OCI-LY7 (cell line): ENCODE data around the gene FTHL17.

ENCODE experiments used
- EZH2phosphoT487 ChIP-seq: fragments of 200-600 bp; sonication (generic); IDR thresholded peaks from 2 replicates; pipeline ENCODE4 v1.6.1; 2018; ENCODE audit warnings: low read depth, borderline replicate concordance, mild to moderate bottlenecking, mixed run types, antibody characterized with exemption, low read length, moderate library complexity, mixed read lengths
- TF ChIP-seq, protein P1 (sequence below): fragments of 200-600 bp; sonication (generic); conservative IDR thresholded peaks from 2 replicates; pipeline ENCODE4 v1.5.1; 2014; ENCODE audit warnings: mild to moderate bottlenecking, antibody characterized with exemption, low read length, moderate library complexity, mixed read lengths

DNA sequence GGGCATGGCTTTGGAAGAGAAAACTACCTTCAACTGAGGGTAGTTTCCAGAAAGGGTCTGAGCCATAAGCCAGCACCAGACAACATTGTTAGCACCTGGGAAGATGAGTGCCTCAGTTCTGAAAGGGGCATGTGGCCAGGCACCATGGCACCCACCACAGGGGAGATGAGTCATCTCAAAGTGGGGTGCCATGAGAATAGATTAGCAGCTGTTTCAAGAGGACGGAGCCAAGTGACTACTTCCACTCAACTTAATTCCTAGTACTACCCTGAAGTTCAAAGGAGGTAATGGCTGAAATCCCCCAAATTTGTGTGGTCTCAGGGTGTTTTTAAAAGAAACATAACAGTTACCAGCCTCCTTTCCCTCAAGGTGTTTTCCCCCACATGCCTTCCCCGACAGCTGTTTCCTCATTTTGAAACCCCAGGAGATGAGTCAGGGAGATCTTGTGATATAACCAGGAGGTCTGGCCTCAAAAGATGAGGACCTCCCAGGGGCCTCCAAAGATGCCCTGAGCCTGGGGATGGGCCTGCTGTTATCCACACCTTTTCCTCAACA, 27.8 kb upstream of the FTHL17 start:
- TF ChIP-seq, protein P1, sequence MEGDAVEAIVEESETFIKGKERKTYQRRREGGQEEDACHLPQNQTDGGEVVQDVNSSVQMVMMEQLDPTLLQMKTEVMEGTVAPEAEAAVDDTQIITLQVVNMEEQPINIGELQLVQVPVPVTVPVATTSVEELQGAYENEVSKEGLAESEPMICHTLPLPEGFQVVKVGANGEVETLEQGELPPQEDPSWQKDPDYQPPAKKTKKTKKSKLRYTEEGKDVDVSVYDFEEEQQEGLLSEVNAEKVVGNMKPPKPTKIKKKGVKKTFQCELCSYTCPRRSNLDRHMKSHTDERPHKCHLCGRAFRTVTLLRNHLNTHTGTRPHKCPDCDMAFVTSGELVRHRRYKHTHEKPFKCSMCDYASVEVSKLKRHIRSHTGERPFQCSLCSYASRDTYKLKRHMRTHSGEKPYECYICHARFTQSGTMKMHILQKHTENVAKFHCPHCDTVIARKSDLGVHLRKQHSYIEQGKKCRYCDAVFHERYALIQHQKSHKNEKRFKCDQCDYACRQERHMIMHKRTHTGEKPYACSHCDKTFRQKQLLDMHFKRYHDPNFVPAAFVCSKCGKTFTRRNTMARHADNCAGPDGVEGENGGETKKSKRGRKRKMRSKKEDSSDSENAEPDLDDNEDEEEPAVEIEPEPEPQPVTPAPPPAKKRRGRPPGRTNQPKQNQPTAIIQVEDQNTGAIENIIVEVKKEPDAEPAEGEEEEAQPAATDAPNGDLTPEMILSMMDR: no peak
- no peak for TF ChIP-seq EZH2phosphoT487
